IMR-90 (cell line): ENCODE results near the gene STXBP4. TPM values are rescaled to one million over a fixed set of nuclear protein-coding genes. Genes with fewer than 3 reads are reported as not detected.

Experiments used
- ATAC-seq: fragments of 200-7000 bp; cut with Tn5 transposase; 2 replicates; pipeline ENCODE4 v1.9.1; 2020; ENCODE audit warnings: low read depth, mild to moderate bottlenecking, moderate library complexity
- BruUV-seq: library from RNA; stranded (reverse); fragments of 400-500 nt; replicated peaks from 2 replicates; lab custom pipeline; 2021; lab: Mats Ljungman, UMichigan
- CTCF ChIA-PET: fragments of 300-600 bp; formaldehyde crosslinking; extraction: SDS; loops from one replicate; lab custom pipeline; 2021; ENCODE audit warnings: antibody characterized with exemption; lab: Yijun Ruan, JAX
- POLR2A ChIA-PET: fragments of 300-600 bp; sonication (Branson Sonifier 250); formaldehyde crosslinking; loops from one replicate; lab custom pipeline; 2022; ENCODE audit warnings: antibody characterized with exemption; ENCODE audit not compliant: unreplicated experiment; lab: Charles Lee
- DNase-seq: peaks from one replicate; pipeline ENCODE4 v3.0.0; 2013
- H2AFZ ChIP-seq: replicated peaks from 2 replicates; pipeline ENCODE3; 2013; ENCODE audit warnings: low read length, mild to moderate bottlenecking; ENCODE audit not compliant: poor library complexity
- H2AK5ac ChIP-seq: 2 replicates; pipeline ENCODE4 v1.6.1; 2013; ENCODE audit warnings: low read depth, low read length, inconsistent platforms
- H2AK9ac ChIP-seq: replicated peaks from 2 replicates; pipeline ENCODE3; 2013; ENCODE audit warnings: mild to moderate bottlenecking, low read depth, low read length, moderate library complexity; ENCODE audit not compliant: poor library complexity
- H2BK120ac ChIP-seq: 2 replicates; pipeline ENCODE4 v1.6.1; 2013; ENCODE audit warnings: low read depth, low read length, inconsistent platforms
- H2BK15ac ChIP-seq: 3 replicates; pipeline ENCODE4 v1.6.1; 2013; ENCODE audit warnings: low read depth, low read length, inconsistent platforms
- H2BK20ac ChIP-seq: 2 replicates; pipeline ENCODE4 v1.6.1; 2013; ENCODE audit warnings: low read depth, mild to moderate bottlenecking, inconsistent platforms, low read length, moderate library complexity
- H2BK5ac ChIP-seq: 2 replicates; pipeline ENCODE4 v1.6.1; 2013; ENCODE audit warnings: mild to moderate bottlenecking, low read depth, low read length, inconsistent platforms; ENCODE audit not compliant: poor library complexity, severe bottlenecking
- H3K14ac ChIP-seq: replicated peaks from 2 replicates; pipeline ENCODE4 v1.6.1; 2013; ENCODE audit warnings: low read depth, low read length, inconsistent platforms
- H3K18ac ChIP-seq: 2 replicates; pipeline ENCODE4 v1.6.1; 2013; ENCODE audit warnings: low read depth, low read length, control low read depth
- H3K23ac ChIP-seq: 2 replicates; pipeline ENCODE4 v1.6.1; 2013; ENCODE audit warnings: low read depth, low read length, inconsistent platforms
- H3K27ac ChIP-seq: 2 replicates; pipeline ENCODE4 v1.5.1; 2013; ENCODE audit warnings: mild to moderate bottlenecking, control low read depth, low read length; ENCODE audit not compliant: insufficient read depth
- H3K27me3 ChIP-seq: 2 replicates; pipeline ENCODE4 v1.6.1; 2013; ENCODE audit warnings: low read length; ENCODE audit not compliant: control insufficient read depth, insufficient read depth
- H3K36me3 ChIP-seq: 2 replicates; pipeline ENCODE4 v1.6.1; 2013; ENCODE audit warnings: low read length, mixed read lengths; ENCODE audit not compliant: control insufficient read depth, insufficient read depth
- H3K4ac ChIP-seq: 2 replicates; pipeline ENCODE4 v1.6.1; 2013; ENCODE audit warnings: low read depth, low read length, inconsistent platforms
- H3K4me1 ChIP-seq: 2 replicates; pipeline ENCODE4 v1.6.1; 2013; ENCODE audit warnings: low read length, mixed read lengths; ENCODE audit not compliant: control insufficient read depth, insufficient read depth
- H3K4me2 ChIP-seq: 2 replicates; pipeline ENCODE4 v1.6.1; 2013; ENCODE audit warnings: low read depth, mild to moderate bottlenecking, control low read depth, low read length, moderate library complexity
- H3K4me3 ChIP-seq: 2 replicates; pipeline ENCODE4 v1.5.1; 2013; ENCODE audit warnings: low read depth, mild to moderate bottlenecking, control low read depth, low read length, moderate library complexity; ENCODE audit not compliant: insufficient read depth
- H3K56ac ChIP-seq: 2 replicates; pipeline ENCODE4 v1.6.1; 2013; ENCODE audit warnings: low read length, inconsistent platforms; ENCODE audit not compliant: insufficient read depth; ENCODE audit errors: extremely low read depth
- H3K79me1 ChIP-seq, 2 experiments: 2 replicates each; pipeline ENCODE4 v1.6.1; 2013; ENCODE audit warnings: low read length in 2 of 2, inconsistent platforms in 1 of 2, low read depth in 1 of 2
- H3K9ac ChIP-seq: 2 replicates; pipeline ENCODE4 v1.6.1; 2013; ENCODE audit warnings: low read depth, low read length, control low read depth
- H3K9me1 ChIP-seq: 2 replicates; pipeline ENCODE4 v1.6.1; 2013; ENCODE audit warnings: low read length, inconsistent platforms; ENCODE audit not compliant: insufficient read depth
- H3K9me3 ChIP-seq: 2 replicates; pipeline ENCODE4 v1.6.1; 2013; ENCODE audit warnings: low read length; ENCODE audit not compliant: control insufficient read depth, insufficient read depth
- H4K20me1 ChIP-seq: 2 replicates; pipeline ENCODE4 v1.6.1; 2013; ENCODE audit warnings: low read length, inconsistent platforms; ENCODE audit not compliant: insufficient read depth
- H4K5ac ChIP-seq: 2 replicates; pipeline ENCODE4 v1.6.1; 2013; ENCODE audit warnings: mild to moderate bottlenecking, low read depth, low read length, control low read depth
- H4K8ac ChIP-seq, 2 experiments: 2 replicates each; pipeline ENCODE4 v1.6.1; 2013; ENCODE audit warnings: low read depth in 2 of 2, low read length in 2 of 2, control low read depth in 1 of 2, inconsistent platforms in 1 of 2
- H4K91ac ChIP-seq: 2 replicates; pipeline ENCODE4 v1.6.1; 2013; ENCODE audit warnings: low read depth, low read length, inconsistent platforms; ENCODE audit not compliant: insufficient read depth
- BHLHE40 ChIP-seq: fragments of 150-350 bp; IDR thresholded peaks from 2 replicates; pipeline ENCODE4 v1.6.1; 2016; ENCODE audit warnings: mild to moderate bottlenecking, low read depth, low read length
- CEBPB ChIP-seq: IDR thresholded peaks from 2 replicates; pipeline ENCODE4 v1.6.1; 2012; ENCODE audit warnings: low read depth, low read length, improper control_type of control experiment
- CHD1 ChIP-seq: IDR thresholded peaks from 2 replicates; pipeline ENCODE4 v1.6.1; 2012; ENCODE audit warnings: low read depth, low read length, improper control_type of control experiment
- FOS ChIP-seq: fragments of 150-350 bp; IDR thresholded peaks from 2 replicates; pipeline ENCODE4 v1.6.1; 2016; ENCODE audit warnings: low read depth, low read length
- MAZ ChIP-seq: IDR thresholded peaks from 2 replicates; pipeline ENCODE4 v1.6.1; 2012; ENCODE audit warnings: low read depth, mild to moderate bottlenecking, low read length, improper control_type of control experiment, moderate library complexity, borderline replicate concordance
- MXI1 ChIP-seq: IDR thresholded peaks from 2 replicates; pipeline ENCODE4 v1.6.1; 2012; ENCODE audit warnings: low read depth, mild to moderate bottlenecking, low read length, moderate library complexity, borderline replicate concordance
- NFE2L2 ChIP-seq: fragments of 150-350 bp; IDR thresholded peaks from 2 replicates; pipeline ENCODE4 v1.6.1; 2016; ENCODE audit warnings: low read depth, mild to moderate bottlenecking, low read length
- POLR2A ChIP-seq: IDR thresholded peaks from 2 replicates; pipeline ENCODE4 v1.6.1; 2012; ENCODE audit warnings: mild to moderate bottlenecking, low read depth, low read length
- RAD21 ChIP-seq: IDR thresholded peaks from 2 replicates; pipeline ENCODE4 v1.6.1; 2012; ENCODE audit warnings: low read length, improper control_type of control experiment
- RCOR1 ChIP-seq: IDR thresholded peaks from 2 replicates; pipeline ENCODE4 v1.6.1; 2012; ENCODE audit warnings: mild to moderate bottlenecking, low read length, improper control_type of control experiment; ENCODE audit not compliant: insufficient replicate concordance
- RFX5 ChIP-seq: IDR thresholded peaks from 2 replicates; pipeline ENCODE4 v1.8.0; 2012; ENCODE audit warnings: low read depth, mild to moderate bottlenecking, low read length, moderate library complexity
- SMC3 ChIP-seq: fragments of 150-350 bp; IDR thresholded peaks from 2 replicates; pipeline ENCODE4 v1.6.1; 2016; ENCODE audit warnings: low read depth, mild to moderate bottlenecking, antibody characterized with exemption, low read length, moderate library complexity
- dilution Hi-C: fragments of 300-500 bp; cut with HindIII; formaldehyde crosslinking; loops from one replicate; pipeline ENCODE4 v1.14.3; 2018; ENCODE audit warnings: low sequenced_read_pairs; ENCODE audit not compliant: unreplicated experiment
- in situ Hi-C: fragments of 300-500 bp; cut with MboI; formaldehyde crosslinking; loops from 3 replicates; pipeline ENCODE4 v1.14.3; 2019; ENCODE audit warnings: low sequenced_read_pairs, inconsistent platforms, mixed read lengths
- intact Hi-C: fragments of 100-400 bp; cut with micrococcal nuclease; formaldehyde crosslinking; loops from 2 replicates; pipeline ENCODE4 v1.10.0; 2022
- polyA plus RNA-seq, 3 experiments: library from polyadenylated mRNA; depleted of rRNA; stranded (reverse); fragments of >200 nt; gene quantifications; 2 replicates each; pipeline ENCODE4 v1.2.3, GENCODE V29; 2012; ENCODE audit warnings: low replicate concordance in 1 of 3
- total RNA-seq: library from RNA; depleted of rRNA; stranded (reverse); fragments of >200 nt; gene quantifications from 2 replicates; pipeline ENCODE4 v1.2.3, GENCODE V29; 2012
- TF ChIP-seq, protein P1 (sequence below): fragments of 150-350 bp; IDR thresholded peaks from 2 replicates; pipeline ENCODE4 v1.6.1; 2017; ENCODE audit warnings: mild to moderate bottlenecking, antibody characterized with exemption, low read length, low read depth
- TF ChIP-seq, protein P2 (sequence below): conservative IDR thresholded peaks from 2 replicates; pipeline ENCODE4 v1.5.1; 2012; ENCODE audit warnings: mild to moderate bottlenecking, low read depth, low read length, improper control_type of control experiment
- TF ChIP-seq, protein P3 (sequence below): fragments of 150-350 bp; IDR thresholded peaks from 2 replicates; pipeline ENCODE4 v1.6.1; 2016; ENCODE audit warnings: low read depth, mild to moderate bottlenecking, low read length, moderate library complexity, borderline replicate concordance

The STXBP4 gene
- total and polyA plus RNA-seq, 2 of the 4 experiments (the other 2 are of a cell fraction), result 4.1 to 20.4 TPM

DNA sequence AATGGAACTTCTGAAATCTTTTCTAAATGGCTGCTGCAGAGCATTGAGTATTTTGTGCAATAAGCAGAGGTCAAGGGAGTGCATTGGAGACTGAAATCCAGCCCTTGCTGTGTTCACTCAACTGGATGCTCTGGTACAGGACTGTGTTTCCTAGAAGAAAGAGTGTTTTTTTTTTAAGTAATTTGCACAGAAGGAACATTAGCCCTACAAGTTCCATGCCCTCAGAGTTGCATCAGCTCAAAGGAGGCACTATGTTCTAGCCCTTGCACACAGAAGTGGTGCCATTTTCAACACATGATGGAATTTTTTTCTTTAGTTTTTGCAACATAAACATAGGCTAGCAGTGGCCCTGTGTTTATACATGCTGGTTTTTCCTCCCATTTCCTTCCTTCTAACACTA lies 152.1 kb downstream of the STXBP4 start:
- H2BK15ac ChIP-seq, result no peak overlapping the region
- CTCF ChIA-PET, result no interaction called here
- H2AK9ac ChIP-seq, result no peak overlapping the region
- in situ Hi-C loops, result loop anchor here (10.0 kb wide), 1 partner anchor 56 kb away; no protein-coding TSS in a partner anchor
- no peak overlapping the region for H4K91ac ChIP-seq
- no peaks in the 10 kb centered on the region for H3K4me1 ChIP-seq
- H3K4me2 ChIP-seq, result no peak overlapping the region
- BruUV-seq, result no TSS peak
- H3K9me3 ChIP-seq, result no peaks in the 10 kb centered on the region
- H3K9me1 ChIP-seq, result no peaks in the 10 kb centered on the region
- ATAC-seq (no peak), DNase-seq (no peak)
- H3K27me3 ChIP-seq, result no peaks in the 10 kb centered on the region
- H3K4me3 ChIP-seq, result no peak overlapping the region
- no peaks in the 10 kb centered on the region for H4K20me1 ChIP-seq
- no peak for TF ChIP-seq RAD21
- TF ChIP-seq, protein P1, sequence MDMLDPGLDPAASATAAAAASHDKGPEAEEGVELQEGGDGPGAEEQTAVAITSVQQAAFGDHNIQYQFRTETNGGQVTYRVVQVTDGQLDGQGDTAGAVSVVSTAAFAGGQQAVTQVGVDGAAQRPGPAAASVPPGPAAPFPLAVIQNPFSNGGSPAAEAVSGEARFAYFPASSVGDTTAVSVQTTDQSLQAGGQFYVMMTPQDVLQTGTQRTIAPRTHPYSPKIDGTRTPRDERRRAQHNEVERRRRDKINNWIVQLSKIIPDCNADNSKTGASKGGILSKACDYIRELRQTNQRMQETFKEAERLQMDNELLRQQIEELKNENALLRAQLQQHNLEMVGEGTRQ, result no peak
- no peak for TF ChIP-seq SMC3
- TF ChIP-seq BHLHE40, result no peak
- no peak for TF ChIP-seq RCOR1
- TF ChIP-seq, protein P2, sequence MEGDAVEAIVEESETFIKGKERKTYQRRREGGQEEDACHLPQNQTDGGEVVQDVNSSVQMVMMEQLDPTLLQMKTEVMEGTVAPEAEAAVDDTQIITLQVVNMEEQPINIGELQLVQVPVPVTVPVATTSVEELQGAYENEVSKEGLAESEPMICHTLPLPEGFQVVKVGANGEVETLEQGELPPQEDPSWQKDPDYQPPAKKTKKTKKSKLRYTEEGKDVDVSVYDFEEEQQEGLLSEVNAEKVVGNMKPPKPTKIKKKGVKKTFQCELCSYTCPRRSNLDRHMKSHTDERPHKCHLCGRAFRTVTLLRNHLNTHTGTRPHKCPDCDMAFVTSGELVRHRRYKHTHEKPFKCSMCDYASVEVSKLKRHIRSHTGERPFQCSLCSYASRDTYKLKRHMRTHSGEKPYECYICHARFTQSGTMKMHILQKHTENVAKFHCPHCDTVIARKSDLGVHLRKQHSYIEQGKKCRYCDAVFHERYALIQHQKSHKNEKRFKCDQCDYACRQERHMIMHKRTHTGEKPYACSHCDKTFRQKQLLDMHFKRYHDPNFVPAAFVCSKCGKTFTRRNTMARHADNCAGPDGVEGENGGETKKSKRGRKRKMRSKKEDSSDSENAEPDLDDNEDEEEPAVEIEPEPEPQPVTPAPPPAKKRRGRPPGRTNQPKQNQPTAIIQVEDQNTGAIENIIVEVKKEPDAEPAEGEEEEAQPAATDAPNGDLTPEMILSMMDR, result no peak
- no peak for TF ChIP-seq MAZ
- no peak for TF ChIP-seq NFE2L2
- TF ChIP-seq RFX5, result no peak
- no peak for TF ChIP-seq MXI1
- TF ChIP-seq CEBPB, result no peak
- TF ChIP-seq, protein P3, sequence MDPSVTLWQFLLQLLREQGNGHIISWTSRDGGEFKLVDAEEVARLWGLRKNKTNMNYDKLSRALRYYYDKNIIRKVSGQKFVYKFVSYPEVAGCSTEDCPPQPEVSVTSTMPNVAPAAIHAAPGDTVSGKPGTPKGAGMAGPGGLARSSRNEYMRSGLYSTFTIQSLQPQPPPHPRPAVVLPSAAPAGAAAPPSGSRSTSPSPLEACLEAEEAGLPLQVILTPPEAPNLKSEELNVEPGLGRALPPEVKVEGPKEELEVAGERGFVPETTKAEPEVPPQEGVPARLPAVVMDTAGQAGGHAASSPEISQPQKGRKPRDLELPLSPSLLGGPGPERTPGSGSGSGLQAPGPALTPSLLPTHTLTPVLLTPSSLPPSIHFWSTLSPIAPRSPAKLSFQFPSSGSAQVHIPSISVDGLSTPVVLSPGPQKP, result no peak
- TF ChIP-seq FOS, result no peak
- TF ChIP-seq CHD1, result no peak
- TF ChIP-seq POLR2A, result no peak
- H3K4ac ChIP-seq, result no peak overlapping the region
- no peak overlapping the region for H4K5ac ChIP-seq
- intact Hi-C loops, result no loop called here
- no peak overlapping the region for H2AK5ac ChIP-seq
- POLR2A ChIA-PET, result no interaction called here
- no peak overlapping the region for H3K9ac ChIP-seq
- no peak overlapping the region for H3K27ac ChIP-seq
- no peak overlapping the region for H2BK5ac ChIP-seq
- H2BK20ac ChIP-seq, result no peak overlapping the region
- H3K36me3 ChIP-seq, result no peaks in the 10 kb centered on the region
- H3K18ac ChIP-seq, result no peak overlapping the region
- no peak overlapping the region for H3K14ac ChIP-seq
- dilution Hi-C loops, result no loop called here
- no peak overlapping the region for H2AFZ ChIP-seq
- H3K23ac ChIP-seq, result no peak overlapping the region
- H3K56ac ChIP-seq, result no peak overlapping the region
- H3K79me1 ChIP-seq, result no peaks in the 10 kb centered on the region
- H4K8ac ChIP-seq, result no peak overlapping the region
- H2BK120ac ChIP-seq, result no peak overlapping the region
